ENCODE results near the gene ZNF385D.

GRCh38 chr3:21562243-21562642 is 188.8 kb downstream of the ZNF385D start:
- no peak for TF ChIP-seq POLR2A (IDR thresholded peaks at IDR 0.05)
- TF ChIP-seq, protein P1, sequence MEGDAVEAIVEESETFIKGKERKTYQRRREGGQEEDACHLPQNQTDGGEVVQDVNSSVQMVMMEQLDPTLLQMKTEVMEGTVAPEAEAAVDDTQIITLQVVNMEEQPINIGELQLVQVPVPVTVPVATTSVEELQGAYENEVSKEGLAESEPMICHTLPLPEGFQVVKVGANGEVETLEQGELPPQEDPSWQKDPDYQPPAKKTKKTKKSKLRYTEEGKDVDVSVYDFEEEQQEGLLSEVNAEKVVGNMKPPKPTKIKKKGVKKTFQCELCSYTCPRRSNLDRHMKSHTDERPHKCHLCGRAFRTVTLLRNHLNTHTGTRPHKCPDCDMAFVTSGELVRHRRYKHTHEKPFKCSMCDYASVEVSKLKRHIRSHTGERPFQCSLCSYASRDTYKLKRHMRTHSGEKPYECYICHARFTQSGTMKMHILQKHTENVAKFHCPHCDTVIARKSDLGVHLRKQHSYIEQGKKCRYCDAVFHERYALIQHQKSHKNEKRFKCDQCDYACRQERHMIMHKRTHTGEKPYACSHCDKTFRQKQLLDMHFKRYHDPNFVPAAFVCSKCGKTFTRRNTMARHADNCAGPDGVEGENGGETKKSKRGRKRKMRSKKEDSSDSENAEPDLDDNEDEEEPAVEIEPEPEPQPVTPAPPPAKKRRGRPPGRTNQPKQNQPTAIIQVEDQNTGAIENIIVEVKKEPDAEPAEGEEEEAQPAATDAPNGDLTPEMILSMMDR (IDR thresholded peaks at IDR 0.05): no peak

All from right lobe of liver (tissue), 4 donors.